GM10847 (cell line): ENCODE data around the gene PER2.

ENCODE experiments used
- POLR2A ChIP-seq: IDR thresholded peaks from 2 replicates; pipeline ENCODE4 v1.6.1; 2011; ENCODE audit not compliant: insufficient read length; ENCODE audit errors: extremely low read depth

The PER2 gene

GRCh38 chr2:238236571-238236970 is 51.8 kb downstream of the PER2 start:
- no peak for TF ChIP-seq POLR2A

- no peak for TF ChIP-seq POLR2A
Measured at GRCh38 chr2:238235856-238236255, 52.6 kb downstream of the PER2 start.

- no peak for TF ChIP-seq POLR2A
Measured at GRCh38 chr2:238235331-238235732, 53.1 kb downstream of the PER2 start.

- no peak for TF ChIP-seq POLR2A
Measured at GRCh38 chr2:238233625-238234024, 54.8 kb downstream of the PER2 start.

DNA sequence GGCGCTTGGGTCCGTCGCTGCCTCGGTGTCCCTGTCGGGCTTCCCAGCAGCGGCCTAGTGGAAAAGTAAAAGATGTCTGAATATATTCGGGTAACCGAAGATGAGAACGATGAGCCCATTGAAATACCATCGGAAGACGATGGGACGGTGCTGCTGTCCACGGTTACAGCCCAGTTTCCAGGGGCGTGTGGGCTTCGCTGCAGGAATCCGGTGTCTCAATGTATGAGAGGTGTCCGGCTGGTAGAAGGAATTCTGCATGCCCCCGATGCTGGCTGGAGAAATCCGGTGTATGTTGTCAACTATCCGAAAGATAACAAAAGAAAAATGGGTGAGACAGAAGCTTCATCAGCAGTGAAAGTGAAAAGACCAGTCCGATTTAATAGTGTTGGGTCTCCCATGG is 56.6 kb downstream of the PER2 start:
- TF ChIP-seq POLR2A = no peak

- TF ChIP-seq POLR2A = no peak
Measured at GRCh38 chr2:238231251-238231793, 57.1 kb downstream of the PER2 start.

GRCh38 chr2:238230699-238231098 is 57.7 kb downstream of the PER2 start:
- TF ChIP-seq POLR2A = no peak

- TF ChIP-seq POLR2A = no peak
Measured at GRCh38 chr2:238228700-238229099, 59.7 kb downstream of the PER2 start.

DNA sequence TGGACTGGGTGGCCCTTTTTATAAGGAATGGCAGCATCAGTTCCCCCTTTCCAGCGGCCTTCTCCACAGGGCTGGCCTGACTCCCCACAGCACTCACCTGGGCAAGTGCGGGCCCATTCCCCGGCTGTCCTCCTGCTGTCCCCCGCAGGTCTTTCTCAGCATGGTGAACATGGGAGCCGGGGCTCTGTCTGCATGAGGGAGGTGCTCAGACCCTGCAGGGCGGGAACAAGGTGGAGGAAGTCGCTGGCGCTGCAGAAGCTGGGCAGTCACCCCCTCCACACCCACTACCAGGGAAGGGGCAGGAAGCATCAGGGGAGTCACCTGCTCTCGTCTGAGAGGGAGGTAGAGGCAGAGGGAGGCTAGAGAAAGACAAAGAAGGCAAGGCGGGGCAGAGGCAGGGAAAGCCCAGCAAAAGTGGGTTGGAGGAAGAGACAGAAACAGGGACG is 60.8 kb downstream of the PER2 start:
- TF ChIP-seq POLR2A = no peak

DNA sequence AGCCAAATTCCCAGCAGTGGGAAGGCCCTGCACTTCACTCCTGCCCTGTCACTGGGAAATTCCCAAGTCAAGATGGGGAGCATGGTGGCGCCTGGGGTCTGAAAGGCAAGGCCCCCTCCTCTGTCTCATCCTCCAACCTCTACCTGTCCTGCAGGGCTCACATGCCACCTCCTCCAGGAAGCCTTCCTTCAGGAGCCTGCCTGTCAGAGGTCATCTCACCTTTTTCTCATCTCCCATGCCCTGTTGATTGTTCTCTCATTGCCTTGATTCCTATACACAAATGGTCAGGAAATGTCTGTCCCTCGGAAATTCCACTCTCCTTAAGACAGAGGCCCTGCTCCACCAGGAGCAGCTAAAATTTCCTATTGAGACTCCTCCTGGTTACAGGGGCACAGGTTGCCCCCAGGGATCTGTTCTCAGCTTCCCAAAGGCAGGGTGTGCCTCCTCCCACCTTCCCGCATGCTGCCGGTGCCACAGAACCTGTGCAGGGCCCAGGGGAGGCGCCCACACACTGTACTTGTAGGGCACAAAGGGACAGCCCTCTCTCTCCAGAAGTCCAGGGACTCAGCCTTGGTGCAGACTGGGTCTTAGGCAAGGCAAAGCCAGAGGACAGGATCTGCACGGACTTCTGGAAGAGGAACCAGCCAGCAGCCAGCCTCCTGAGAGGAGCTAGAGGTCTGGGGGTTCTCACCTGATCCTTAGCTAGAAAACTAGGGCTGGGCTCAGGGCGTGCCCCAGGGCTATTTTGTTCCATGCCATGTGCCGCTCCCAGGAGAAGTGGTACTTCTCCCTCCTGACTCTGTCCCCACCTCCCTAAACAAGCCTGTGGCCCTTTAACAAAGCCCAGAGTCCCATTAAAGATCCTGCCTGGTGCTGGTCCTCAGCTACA is 61.5 kb downstream of the PER2 start:
- no peak for TF ChIP-seq POLR2A

DNA sequence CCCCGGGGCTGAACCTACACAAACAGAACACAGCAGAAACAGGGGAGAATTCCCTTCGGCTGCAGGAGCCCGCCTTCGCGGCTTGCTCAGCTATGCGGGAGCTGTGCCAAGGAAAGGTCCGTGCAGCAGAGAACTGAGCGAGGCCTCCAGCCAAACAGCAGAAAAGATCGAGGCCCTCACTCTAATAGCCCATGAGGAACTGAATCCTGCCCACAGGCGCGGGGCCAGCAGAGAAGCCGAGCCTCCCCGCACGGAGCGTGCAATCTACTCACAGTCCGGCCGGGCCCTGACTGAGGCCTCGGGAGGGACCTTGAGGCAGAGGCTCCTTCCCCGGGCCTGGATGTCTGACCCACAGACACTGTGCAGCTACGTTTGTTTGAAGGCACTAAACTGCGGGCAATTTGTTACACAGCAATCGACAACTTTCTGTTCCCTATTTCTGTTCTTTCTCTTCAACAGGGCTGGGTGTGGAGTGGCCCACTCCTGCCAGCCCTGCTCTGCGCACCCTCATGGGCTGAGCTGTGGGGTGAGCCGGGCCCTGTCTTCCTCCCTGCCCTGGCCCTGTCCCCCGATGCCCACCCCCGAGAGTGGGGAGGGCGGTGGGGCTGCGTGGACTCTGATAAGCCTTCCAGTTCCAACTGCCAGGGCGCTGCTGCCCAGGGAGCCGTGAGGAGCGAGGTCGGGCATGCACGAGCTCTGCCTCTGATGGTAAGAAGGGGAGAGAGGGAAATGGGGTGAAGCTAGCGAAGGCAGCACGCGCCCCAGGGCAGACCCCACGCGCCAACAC is 62.3 kb downstream of the PER2 start:
- TF ChIP-seq POLR2A = no peak

DNA sequence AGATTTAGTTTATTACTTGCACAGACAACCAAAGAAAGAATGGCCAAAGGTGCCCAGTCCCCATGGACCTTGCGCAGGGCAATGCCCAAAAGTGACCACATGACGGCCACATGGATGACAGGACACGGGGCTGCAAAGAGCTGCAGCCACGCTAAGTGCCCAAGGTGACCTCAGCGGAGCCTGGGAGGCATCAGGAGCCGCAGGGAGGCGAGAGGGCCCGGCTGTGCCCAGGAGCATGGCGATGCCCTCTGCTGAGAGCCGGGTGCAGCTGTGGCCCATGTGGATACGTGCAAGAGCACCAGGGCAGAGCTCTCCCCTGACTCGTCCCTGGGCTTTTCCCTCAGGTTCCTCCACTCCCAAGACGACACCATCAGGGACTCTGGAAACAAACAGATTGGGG is 63.3 kb downstream of the PER2 start:
- no peak for TF ChIP-seq POLR2A

DNA sequence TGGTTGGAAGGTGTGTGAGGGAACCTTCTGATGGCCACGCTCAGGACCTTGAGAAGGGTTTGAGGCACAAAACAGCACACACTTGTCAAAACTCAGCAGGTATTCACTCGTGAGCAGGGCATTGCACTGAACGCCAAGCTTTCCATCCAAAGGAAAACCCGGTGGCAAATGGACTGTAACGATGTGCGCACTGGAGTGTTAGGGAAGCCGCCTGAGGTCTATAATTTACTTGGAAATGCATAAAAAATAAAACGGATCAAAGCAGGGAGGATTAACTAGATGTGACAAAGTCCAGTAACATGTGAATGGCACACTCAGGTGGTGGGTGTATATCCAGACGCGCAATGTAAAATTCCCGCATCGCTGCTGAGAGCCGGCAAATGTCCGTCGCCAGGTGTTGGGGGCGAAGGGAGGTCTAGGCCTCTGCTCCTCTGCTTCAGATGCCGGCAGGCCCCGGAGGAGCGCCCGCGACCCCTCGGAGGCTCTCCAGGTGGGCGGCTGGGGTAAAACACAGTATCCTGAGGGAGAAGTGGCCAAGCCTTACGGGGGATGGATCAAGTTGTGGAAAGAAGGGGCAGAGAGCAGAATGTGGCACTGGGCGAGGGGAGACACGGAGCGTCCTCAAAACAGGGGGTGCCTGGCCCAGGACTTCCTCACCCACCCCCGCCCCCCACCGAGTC is 63.9 kb downstream of the PER2 start:
- TF ChIP-seq POLR2A = no peak

DNA sequence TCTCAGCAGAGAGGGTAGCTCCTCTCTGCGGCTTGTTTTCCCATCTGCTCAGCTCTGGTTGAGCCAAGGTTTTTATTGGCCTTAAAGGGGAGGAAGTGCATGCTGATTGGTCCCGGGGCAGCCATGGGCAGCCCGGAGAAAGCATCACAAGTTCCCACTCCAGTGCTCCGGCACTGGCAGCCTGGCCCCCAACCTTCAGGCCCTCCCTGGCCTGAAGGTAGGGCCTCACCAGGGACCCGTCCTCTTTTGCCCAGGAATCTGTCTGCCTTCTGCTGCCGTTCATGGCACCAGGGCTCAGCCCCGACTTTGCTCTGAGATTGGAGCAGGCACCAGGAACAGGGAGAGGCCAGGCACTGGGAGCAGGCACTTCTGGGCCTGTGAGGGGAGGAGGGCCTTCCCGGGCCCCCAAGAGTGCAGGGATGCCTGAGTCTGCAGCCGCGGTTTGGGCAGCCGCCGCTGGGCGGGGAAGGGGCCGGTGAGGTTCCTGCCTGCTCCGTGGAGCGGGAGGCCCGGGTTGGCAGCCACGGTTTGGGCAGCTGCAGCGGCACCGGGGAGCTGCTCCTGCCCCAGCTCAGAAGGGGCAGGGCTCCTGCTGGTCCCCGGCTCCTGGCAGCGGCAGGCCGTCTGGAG is 67.4 kb downstream of the PER2 start:
- no peak for TF ChIP-seq POLR2A
